ENCODE results near the gene B4GAT1. TPM values are rescaled to one million over a fixed set of nuclear protein-coding genes. Genes with fewer than 3 reads are reported as not detected.

B4GAT1 gene
- total RNA-seq, 1 experiment from 2014 or later: 6.7 TPM

GRCh38 chr11:66302656-66303055 lies 44.8 kb downstream of the B4GAT1 start:
- Histone ChIP-seq H3K9me2 (ENCODE audit: insufficient read depth) (no peaks in the 10 kb centered on the region), H3K79me2 (ENCODE audit: insufficient read depth, low read length) (no peaks in the 10 kb centered on the region), H3K27me3 (ENCODE audit: insufficient read depth, low read length) (no peaks in the 10 kb centered on the region), H3K4me1 (ENCODE audit: control insufficient read depth in 1 of 2, insufficient read depth in 2 of 2, low read length in 2 of 2) (no peaks in the 10 kb centered on the region), H3K4me2 (ENCODE audit: low read length) (no peak overlapping the region), H3K9ac (ENCODE audit: low read length) (no peak overlapping the region), H3K9me3 (ENCODE audit: control insufficient read depth in 1 of 2, insufficient read depth in 1 of 2, low read depth in 1 of 2, low read length in 2 of 2) (no peaks in the 10 kb centered on the region), H3K36me3 (ENCODE audit: control insufficient read depth in 1 of 2, insufficient read depth in 2 of 2, low read length in 2 of 2) (no peaks in the 10 kb centered on the region), H3K4me3 (replicated peaks in 1 of 2; ENCODE audit: low read depth in 1 of 2, low read length in 2 of 2) (no peak overlapping the region), H4K20me1 (ENCODE audit: insufficient read depth) (no peaks in the 10 kb centered on the region), H3K27ac (ENCODE audit: low read depth, low read length) (no peak overlapping the region), H2AFZ (ENCODE audit: low read depth, low read length, poor library complexity, severe bottlenecking) (no peak overlapping the region)
- DNase-seq (ENCODE audit: low read depth, low spot score): no peak
- TF ChIP-seq ZFX (IDR thresholded peaks at IDR 0.05): no peak
- TF ChIP-seq, protein P1, sequence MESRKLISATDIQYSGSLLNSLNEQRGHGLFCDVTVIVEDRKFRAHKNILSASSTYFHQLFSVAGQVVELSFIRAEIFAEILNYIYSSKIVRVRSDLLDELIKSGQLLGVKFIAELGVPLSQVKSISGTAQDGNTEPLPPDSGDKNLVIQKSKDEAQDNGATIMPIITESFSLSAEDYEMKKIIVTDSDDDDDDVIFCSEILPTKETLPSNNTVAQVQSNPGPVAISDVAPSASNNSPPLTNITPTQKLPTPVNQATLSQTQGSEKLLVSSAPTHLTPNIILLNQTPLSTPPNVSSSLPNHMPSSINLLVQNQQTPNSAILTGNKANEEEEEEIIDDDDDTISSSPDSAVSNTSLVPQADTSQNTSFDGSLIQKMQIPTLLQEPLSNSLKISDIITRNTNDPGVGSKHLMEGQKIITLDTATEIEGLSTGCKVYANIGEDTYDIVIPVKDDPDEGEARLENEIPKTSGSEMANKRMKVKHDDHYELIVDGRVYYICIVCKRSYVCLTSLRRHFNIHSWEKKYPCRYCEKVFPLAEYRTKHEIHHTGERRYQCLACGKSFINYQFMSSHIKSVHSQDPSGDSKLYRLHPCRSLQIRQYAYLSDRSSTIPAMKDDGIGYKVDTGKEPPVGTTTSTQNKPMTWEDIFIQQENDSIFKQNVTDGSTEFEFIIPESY (IDR thresholded peaks at IDR 0.05; ENCODE audit: extremely low read depth, insufficient replicate concordance, low read length): no peak
- no peak for TF ChIP-seq SP1 (IDR thresholded peaks at IDR 0.05; ENCODE audit: low read depth)
- TF ChIP-seq CBX3 (IDR thresholded peaks at IDR 0.05; ENCODE audit: low read depth): no peak
- ChIA-PET POLR2A (interaction anchor here (1.5 kb wide), 1 partner anchor 9 kb away, joined by 4 read pairs; no protein-coding TSS in a partner anchor), RAD21 (ENCODE audit: low non-redundant PET in 1 of 2, low total read pairs in 2 of 2, uncharacterized antibody in 2 of 2, unreplicated experiment in 2 of 2) (no interaction called here), CTCF (interaction anchor here (1.6 kb wide), 1 partner anchor 9 kb away, joined by 5 read pairs; no protein-coding TSS in a partner anchor)
- intact Hi-C loops (cut with micrococcal nuclease): no loop called here
- ATAC-seq: no peak
- no TSS peak for BruUV-seq (replicated peaks)

DNA sequence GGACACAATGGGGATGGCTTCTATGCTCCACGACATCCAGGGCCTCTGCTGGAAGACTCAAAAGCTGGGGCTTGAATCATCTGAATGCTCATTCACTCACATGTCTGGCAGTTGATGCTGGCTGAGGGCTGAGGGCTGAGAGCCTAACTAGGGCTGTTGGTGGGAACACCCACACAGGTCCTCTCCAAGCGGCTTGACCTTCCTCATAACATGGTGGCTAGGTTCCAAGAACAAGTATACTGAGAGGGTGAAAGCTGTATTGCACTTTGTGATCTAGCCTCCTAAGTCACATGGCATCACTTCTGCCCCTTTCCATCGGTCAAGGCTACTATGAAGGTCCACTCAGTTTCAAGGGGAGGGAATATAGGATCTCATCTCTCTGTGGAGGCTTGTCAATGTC lies 48.2 kb downstream of the B4GAT1 start:
- ChIA-PET RAD21 (ENCODE audit: low non-redundant PET in 1 of 2, low total read pairs in 2 of 2, uncharacterized antibody in 2 of 2, unreplicated experiment in 2 of 2) (no interaction called here), CTCF (interaction anchor here (4.1 kb wide), 1 partner anchor 13 kb away, joined by 21 read pairs; no protein-coding TSS in a partner anchor), POLR2A (no interaction called here)
- Histone ChIP-seq H3K36me3 (ENCODE audit: control insufficient read depth in 1 of 2, insufficient read depth in 2 of 2, low read length in 2 of 2) (no peaks in the 10 kb centered on the region), H2AFZ (ENCODE audit: low read depth, low read length, poor library complexity, severe bottlenecking) (no peak overlapping the region), H3K9me3 (ENCODE audit: control insufficient read depth in 1 of 2, insufficient read depth in 1 of 2, low read depth in 1 of 2, low read length in 2 of 2) (no peaks in the 10 kb centered on the region), H3K9ac (ENCODE audit: low read length) (no peak overlapping the region), H3K79me2 (ENCODE audit: insufficient read depth, low read length) (no peaks in the 10 kb centered on the region), H3K4me1 (ENCODE audit: control insufficient read depth in 1 of 2, insufficient read depth in 2 of 2, low read length in 2 of 2) (no peaks in the 10 kb centered on the region), H3K4me2 (ENCODE audit: low read length) (no peak overlapping the region), H3K4me3 (replicated peaks in 1 of 2; ENCODE audit: low read depth in 1 of 2, low read length in 2 of 2) (no peak overlapping the region), H4K20me1 (ENCODE audit: insufficient read depth) (no peaks in the 10 kb centered on the region), H3K27me3 (ENCODE audit: insufficient read depth, low read length) (no peaks in the 10 kb centered on the region), H3K9me2 (ENCODE audit: insufficient read depth) (no peaks in the 10 kb centered on the region), H3K27ac (ENCODE audit: low read depth, low read length) (no peak overlapping the region)
- TF ChIP-seq RAD21 (IDR thresholded peaks at IDR 0.05; ENCODE audit: low read depth) (no peak), JUND (IDR thresholded peaks at IDR 0.05) (no peak), ELF1 (IDR thresholded peaks at IDR 0.05; ENCODE audit: borderline replicate concordance, low read depth) (no peak), SP1 (IDR thresholded peaks at IDR 0.05; ENCODE audit: low read depth) (no peak), POLR2AphosphoS5 (IDR thresholded peaks at IDR 0.05; ENCODE audit: low read depth, low read length) (no peak), EGR1 (IDR thresholded peaks at IDR 0.05; ENCODE audit: low read depth) (no peak), TCF7L2 (IDR thresholded peaks at IDR 0.05; ENCODE audit: borderline replicate concordance, extremely low read depth, insufficient read depth, insufficient read length) (no peak)
- ATAC-seq (no peak), DNase-seq (ENCODE audit: low read depth, low spot score) (no peak)
- intact Hi-C loops (cut with micrococcal nuclease): no loop called here
- no TSS peak for BruUV-seq (replicated peaks)
